Stimulated activated CD8-positive, alpha-beta memory T cell treated with anti-CD3 and anti-CD28 coated beads, Interleukin-15, amount 100 ng/mL, for 4 hours (primary cell): ENCODE results near the gene HOXD12.

Source experiments
- DNase-seq, 2 donors: peaks; one replicate each; pipeline ENCODE4 v3.0.0-alpha.2; 2020; ENCODE audit warnings: low read depth in 2 of 2

Gene HOXD12

DNA sequence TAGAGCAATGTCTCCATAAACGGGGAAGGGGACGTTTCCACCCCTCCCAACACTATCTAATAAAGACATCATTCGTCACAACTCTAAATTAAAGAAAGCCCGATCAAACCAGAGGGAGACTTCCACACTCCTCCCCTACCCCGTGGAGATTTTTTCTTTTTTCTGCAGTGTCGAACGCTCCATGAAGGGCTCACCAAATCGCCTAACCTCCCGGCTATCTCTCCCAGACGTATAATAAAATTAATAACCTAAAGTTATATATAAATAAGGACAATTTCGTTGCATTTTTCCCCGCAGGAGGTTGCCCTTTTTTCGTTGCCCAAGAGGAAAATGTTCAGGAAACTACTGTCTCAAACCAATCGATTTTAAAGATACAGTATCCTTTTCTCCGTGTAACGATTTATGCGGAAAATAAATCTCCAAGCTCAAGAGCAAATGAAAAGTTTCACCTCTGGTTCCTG, 18.2 kb upstream of the HOXD12 start:
- DNase-seq, result no peak

DNA sequence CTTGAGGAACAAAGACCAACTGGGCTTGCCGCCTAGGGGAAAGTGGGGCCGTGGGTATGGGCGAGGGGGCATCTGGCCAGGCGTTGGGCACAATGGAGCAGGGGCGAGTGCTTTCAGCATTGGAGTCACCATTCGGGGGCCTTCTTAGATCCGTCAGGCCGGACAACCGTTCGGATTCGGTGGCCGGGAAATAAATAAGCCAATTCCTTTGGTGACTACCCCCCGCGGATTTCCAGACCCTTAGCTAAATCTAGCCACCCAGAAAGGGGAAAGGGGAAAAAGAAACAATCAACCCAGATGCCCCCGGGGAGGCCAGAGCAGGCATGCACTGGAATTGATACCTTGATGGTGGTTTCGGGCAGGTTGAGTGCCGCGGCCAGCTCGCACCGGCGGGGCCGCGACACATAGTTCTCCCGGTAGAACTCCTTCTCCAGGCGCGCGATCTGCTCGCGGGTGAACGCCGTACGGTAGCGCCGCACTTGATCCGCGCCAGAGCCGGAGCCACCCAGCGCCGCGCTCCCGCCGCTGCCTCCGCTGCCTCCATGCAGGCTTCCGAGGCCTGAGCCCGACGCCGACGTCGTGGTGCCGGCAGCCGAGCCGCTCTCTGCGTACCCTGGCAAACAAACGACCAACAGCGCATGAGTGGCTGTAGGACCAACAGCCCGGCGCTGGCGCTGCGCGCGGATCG, 17.6 kb upstream of the HOXD12 start:
- DNase-seq, result no peak

- DNase-seq, result no peak
Measured at GRCh38 chr2:176082525-176082823, 17.1 kb upstream of the HOXD12 start.

DNA sequence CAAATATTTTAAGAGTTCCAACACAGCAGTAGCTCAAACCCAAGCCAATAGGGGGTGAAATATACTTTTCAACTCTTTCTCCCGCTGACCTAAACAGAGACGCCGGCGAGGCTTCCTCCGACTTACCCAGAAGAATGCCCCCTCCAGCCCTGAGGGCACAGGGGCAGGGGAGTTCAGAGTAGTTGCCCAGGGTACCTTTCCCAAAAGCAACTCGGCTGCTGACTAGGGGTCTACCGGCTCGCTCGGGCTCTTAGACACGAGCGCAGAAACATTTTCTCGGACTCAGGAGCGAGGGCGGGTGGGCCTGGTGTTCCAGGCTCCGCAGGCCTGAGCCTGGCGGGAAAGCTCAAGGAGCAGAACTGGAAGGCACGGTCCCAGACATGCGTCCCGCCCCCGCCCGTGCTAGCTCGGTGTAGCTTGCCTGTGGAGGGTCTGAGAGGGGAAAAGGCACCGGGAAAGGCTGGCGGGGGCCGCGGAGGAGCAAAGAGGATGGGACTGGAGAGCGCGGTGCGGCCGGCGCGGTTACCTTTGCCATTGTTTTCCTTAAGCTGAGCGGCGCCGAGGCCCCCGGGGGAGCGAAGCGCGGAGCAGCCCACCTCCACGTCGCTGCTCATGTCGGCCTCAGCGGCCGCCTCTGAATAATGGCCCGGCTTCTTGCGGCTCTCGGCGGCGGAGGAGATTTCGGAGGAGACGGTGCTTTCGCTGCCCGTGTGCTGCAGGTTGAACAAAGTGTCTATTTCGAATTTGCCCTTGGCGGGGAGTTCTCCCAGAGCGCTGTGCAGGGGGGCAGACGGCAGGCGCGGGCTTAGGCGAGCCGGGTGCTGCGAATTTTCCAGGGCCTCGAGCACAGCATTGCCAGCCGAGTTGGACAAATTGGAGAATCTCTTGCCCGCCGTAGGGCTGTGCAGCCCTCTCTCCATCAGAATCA, 16.5 kb upstream of the HOXD12 start:
- no peak for DNase-seq

DNA sequence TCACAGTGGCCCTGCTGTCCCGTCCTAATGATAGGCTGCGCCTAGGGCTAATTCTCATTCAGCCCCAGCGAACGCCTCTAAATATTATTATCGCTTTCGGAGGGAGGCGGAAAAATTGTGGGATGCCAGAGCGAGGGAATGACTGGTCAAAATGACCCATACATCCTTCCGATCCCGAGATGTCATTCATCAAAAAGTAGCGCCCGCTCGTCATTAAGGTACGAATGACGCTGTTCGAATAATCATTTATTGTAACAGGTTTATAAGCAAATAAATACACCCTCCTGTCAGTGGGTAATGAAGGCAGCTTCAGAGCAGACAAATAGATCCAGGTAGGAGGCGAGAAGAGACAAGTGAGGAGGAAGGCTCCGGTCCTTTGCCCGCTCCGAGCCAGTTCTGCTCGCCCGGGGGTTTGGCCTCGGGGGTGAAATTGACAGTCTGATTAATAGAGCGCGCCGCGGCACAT, 15.8 kb upstream of the HOXD12 start, which contains the start of gene EVX2:
EVX2 (minus strand) TSS at position 167 of the 466 bp plus-strand sequence. CDS start 186 bp downstream, outside the sequence.
- DNase-seq, result no peak

DNA sequence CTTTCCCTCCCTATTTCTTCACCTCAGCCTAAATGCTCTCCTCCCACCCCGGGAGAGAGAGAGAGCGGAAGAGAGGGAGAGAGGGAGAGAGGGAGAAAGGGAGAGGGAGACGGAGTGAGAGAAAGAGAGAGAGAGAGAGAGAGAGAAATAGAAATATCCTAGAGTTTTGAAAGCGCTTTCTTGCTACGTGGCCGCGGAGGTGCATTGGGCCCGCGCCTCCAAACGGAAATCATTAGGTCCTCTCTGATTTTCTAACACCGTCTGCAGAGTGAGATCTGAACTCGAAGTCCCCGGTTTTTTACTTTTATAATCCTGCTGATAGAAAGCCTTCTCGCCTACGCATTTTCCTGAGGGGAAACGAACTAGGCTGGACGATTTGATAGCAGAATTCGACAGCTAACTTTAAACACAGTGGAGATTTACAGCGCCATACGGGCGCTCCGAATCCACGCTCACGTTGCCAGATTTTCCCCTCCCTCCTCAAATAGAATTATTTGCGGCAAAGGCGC, 14.9 kb upstream of the HOXD12 start:
- no peak for DNase-seq

DNA sequence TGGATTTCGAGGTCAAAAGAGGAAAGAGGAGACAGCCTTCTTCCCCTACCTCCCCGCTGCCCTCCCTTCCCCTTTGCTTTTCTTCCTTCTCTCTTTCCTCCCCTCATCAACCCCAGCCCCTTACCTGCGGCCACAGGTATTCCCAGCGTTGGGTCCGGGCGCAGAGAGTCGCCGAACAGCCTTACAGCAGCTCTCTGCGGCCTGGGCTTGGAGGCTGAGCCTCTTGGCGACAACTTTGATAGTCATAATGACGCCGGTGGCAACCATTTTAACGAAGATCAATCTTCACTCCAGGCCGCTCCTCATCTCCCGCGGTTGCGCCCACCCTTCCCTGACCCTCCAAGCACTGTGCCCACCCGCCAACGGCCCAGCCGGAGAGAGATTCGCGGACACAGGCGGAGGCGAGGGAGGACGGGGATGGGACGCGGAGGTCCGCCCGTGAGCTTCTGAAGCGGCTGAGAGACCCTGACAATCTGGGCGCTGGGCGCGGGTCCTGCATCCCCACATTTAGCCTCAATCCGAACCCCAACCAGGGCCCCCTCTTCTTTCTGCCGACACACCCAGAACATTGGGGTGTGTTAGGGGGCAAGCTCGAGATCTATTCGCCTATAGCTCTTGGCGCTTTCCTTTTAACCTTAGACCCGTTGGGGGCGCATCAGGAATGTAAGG, 14.3 kb upstream of the HOXD12 start:
- no peak for DNase-seq

- DNase-seq, result no peak
Measured at GRCh38 chr2:176085861-176086771, 13.5 kb upstream of the HOXD12 start.

DNA sequence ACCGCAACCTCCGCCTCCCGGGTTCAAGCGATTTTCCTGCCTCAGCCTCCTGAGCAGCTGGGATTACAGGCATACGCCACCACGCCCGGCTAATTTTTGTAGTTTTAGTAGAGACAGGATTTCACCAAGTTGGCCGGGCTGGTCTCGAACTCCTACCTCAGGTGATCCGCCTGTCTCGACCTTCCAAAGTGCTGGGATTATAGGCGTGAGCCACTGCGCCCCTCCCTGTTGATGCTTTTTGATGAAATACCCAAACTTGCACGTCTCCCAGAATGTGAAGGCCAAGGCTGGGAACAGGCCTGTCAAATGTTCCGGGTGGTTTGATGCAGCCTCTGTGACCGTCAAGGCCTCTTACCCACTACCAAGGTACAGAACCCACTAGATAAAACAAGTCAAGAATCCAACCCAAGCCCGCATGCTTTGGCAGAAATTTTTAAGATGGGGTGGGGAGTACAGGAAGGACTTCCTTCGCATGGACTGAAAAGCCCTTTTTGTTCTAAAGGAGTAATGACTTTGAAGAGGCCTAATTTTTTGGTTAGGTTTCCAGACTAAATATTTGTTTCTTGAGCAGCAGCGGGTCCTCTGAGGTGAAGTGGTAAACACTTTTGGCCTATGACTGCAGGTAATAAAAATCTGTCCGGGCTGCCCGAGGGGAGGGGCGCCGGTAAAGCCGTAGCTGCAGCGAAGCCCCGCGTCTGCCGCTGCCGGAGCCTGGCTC, 12.1 kb upstream of the HOXD12 start:
- no peak for DNase-seq

GRCh38 chr2:176088048-176088936, 11.3 kb upstream of the HOXD12 start:
- no peak for DNase-seq

- no peak for DNase-seq
Measured at GRCh38 chr2:176088937-176089842, 10.4 kb upstream of the HOXD12 start.

- no peak for DNase-seq
Measured at GRCh38 chr2:176089843-176090395, 9.7 kb upstream of the HOXD12 start.

DNA sequence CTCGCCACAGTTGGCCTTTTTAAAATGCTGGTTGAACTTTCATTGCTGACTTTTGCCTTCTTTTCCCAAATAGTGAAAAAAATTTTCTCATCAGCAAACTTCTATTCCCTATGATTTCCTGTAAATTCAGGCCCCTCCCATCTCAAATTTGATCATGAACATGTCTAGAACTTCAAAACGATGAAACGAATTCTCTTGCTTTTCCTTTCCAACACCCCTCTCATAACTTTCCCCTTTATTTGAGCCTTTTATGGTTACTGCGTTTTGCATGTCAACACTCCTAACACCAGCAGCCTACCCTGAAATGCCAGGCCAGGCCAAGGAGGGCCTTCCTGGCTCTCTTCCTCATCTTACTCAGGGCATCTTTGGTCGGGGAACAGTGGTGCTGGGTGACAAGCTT, 8.7 kb upstream of the HOXD12 start:
- DNase-seq, result no peak

- no peak for DNase-seq
Measured at GRCh38 chr2:176091329-176092258, 8.0 kb upstream of the HOXD12 start.

DNA sequence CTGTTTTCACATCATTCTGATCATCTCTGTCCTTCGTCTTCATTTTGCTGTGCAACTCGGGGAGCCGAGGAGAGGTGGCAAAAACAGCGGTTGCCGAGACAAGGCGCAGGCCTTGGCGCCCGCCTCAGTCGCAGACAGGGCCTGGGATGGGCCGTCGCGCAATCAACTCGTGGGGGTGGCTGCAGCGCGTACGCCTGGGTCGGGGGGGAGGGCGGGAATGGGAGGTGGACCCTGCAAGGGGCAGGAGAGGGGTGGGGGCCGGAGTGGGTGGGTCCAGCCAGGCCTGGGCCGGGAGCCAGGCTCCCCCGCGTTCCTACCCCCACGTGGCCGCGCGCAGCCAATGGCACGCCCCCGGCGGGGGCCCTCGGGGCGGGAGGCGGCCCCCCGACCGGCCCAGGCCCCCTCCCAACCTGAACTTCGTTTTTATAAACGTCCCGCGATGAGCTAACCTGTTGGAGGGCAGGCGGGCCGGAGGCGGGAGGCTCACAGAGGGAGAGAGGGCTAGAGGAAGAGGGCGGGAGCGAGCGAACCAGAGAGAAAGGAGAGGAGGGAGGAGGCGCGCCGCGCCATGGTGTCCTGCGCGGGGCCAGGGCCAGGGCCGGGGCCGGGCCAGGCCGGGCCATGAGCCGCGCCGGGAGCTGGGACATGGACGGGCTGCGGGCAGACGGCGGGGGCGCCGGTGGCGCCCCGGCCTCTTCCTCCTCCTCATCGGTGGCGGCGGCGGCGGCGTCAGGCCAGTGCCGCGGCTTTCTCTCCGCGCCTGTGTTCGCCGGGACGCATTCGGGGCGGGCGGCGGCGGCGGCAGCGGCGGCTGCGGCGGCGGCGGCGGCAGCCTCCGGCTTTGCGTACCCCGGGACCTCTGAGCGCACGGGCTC, 7.1 kb upstream of the HOXD12 start, which contains the start of gene HOXD13:
HOXD13 (plus strand) TSS at position 452 of the 875 bp plus-strand sequence; CDS start at position 622, 170 bp downstream.
- DNase-seq, result no peak
